Tibial nerve (tissue), 4 donors: ENCODE measurements around the gene SIGLEC14. TPM values are rescaled to one million over a fixed set of nuclear protein-coding genes. Genes with fewer than 3 reads are reported as not detected.

Experiments
- DNase-seq, 2 donors: peaks; one replicate each; pipeline ENCODE4 v3.0.0-alpha.2; 2019; ENCODE audit warnings: low spot score in 2 of 2
- H3K27ac ChIP-seq, 4 donors: fragments of 200-600 bp; sonication (generic) in 3 of 4; one replicate each; pipeline ENCODE4 v1.5.1; 2017 to 2019; ENCODE audit warnings: mild to moderate bottlenecking in 1 of 4
- H3K27me3 ChIP-seq, 2 donors: fragments of 200-600 bp; sonication (generic) in 1 of 2; one replicate each; pipeline versions ENCODE4 v1.5.1 to v1.6.0; 2017 to 2019
- H3K36me3 ChIP-seq, 3 donors: fragments of 200-600 bp; sonication (generic); one replicate each; pipeline ENCODE4 v1.5.1; 2018 to 2019
- H3K4me1 ChIP-seq, 4 donors: fragments of 200-600 bp; sonication (generic) in 3 of 4; one replicate each; pipeline ENCODE4 v1.5.1; 2017 to 2019
- H3K4me3 ChIP-seq, 4 donors: fragments of 200-600 bp; sonication (generic) in 3 of 4; one replicate each; pipeline ENCODE4 v1.5.1; 2017 to 2019; ENCODE audit warnings: mild to moderate bottlenecking in 1 of 4, moderate library complexity in 1 of 4
- H3K9me3 ChIP-seq, 4 donors: fragments of 200-600 bp; sonication (generic) in 3 of 4; one replicate each; pipeline ENCODE4 v1.5.1; 2017 to 2019
- CTCF ChIP-seq, 5 experiments: fragments of 200-600 bp in 3 of 5; fragments of 450-650 bp in 2 of 5; sonication (generic) in 3 of 5; IDR thresholded peaks; one replicate each; pipeline ENCODE4 v1.5.1; 2016 to 2019; ENCODE audit warnings: antibody characterized with exemption in 5 of 5, mild to moderate bottlenecking in 3 of 5, moderate library complexity in 2 of 5
- EP300 ChIP-seq, 2 donors: sonication (generic); formaldehyde crosslinking; IDR thresholded peaks; one replicate each; pipeline ENCODE4 v1.6.1; 2017; ENCODE audit warnings: antibody characterized with exemption in 2 of 2, mild to moderate bottlenecking in 1 of 2
- POLR2A ChIP-seq, 2 donors: fragments of 450-650 bp; IDR thresholded peaks; one replicate each; pipeline ENCODE4 v1.6.1; 2017; ENCODE audit warnings: antibody characterized with exemption in 2 of 2, mild to moderate bottlenecking in 2 of 2, moderate library complexity in 2 of 2
- WGBS, 2 donors: methylation state at CpG; one replicate each; pipeline ENCODE4 v1.1.5; 2018; 5-methylcytosine and 5-hydroxymethylcytosine counted together
- total RNA-seq, 4 donors: library from RNA; depleted of rRNA; stranded (reverse); fragments of >200 nt; gene quantifications; one replicate each; pipeline ENCODE4 v1.1.0, GENCODE V29; 2016

SIGLEC14 gene
- total RNA-seq, 4 donors from 2014 or later: 1.9 to 6.3 (median 4.9) TPM; not detected in 1

GRCh38 chr19:51664131-51664530 lies 17.5 kb upstream of the SIGLEC14 start:
- Histone ChIP-seq H3K36me3 (no peaks in the 10 kb centered on the region), H3K9me3 (peaks cover 0 to 4% (median 0%) of the 10 kb centered on the region in 4 donors), H3K27me3 (peaks cover 0 to 41% of the 10 kb centered on the region in 2 donors), H3K27ac (no peak overlapping the region), H3K4me1 (no peaks in the 10 kb centered on the region), H3K4me3 (no peak overlapping the region)
- 21 to 26% methylated on average over 1 of the region's 1 CpG for WGBS, 2 donors
- DNase-seq: no peak
- TF ChIP-seq CTCF (IDR thresholded peaks at IDR 0.05) (no peak), POLR2A (IDR thresholded peaks at IDR 0.05) (no peak)

DNA sequence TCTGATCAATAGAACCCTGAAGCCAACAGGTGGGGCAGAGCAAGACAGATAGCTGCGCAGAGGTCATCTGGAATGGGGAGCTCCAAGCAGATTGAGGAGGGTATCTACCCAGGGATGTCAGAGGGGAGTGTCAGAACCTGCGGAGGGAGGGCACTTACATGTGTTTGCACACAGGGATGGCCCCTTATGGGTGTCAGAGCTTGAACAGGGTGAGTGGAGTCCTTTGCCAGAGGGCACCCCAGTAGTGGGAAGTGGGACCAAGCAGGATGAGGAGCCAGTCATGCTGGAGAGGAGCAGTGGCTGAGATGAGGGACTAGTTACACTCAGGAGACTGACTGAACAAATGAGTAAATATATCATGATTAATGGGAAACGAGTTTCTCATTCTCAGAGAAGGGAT lies 17.0 kb upstream of the SIGLEC14 start:
- no peaks in the 10 kb centered on the region for H3K4me1 ChIP-seq
- WGBS, 2 donors: 54 to 58% methylated on average over 3 of the region's 3 CpGs
- TF ChIP-seq EP300 (IDR thresholded peaks at IDR 0.05): no peak
- no peak for TF ChIP-seq CTCF (IDR thresholded peaks at IDR 0.05)
- TF ChIP-seq POLR2A (IDR thresholded peaks at IDR 0.05): no peak
- no peak overlapping the region for H3K4me3 ChIP-seq
- DNase-seq: no peak
- no peaks in the 10 kb centered on the region for H3K36me3 ChIP-seq
- no peak overlapping the region for H3K27ac ChIP-seq
- peaks cover 0 to 4% (median 0%) of the 10 kb centered on the region in 4 donors for H3K9me3 ChIP-seq
- peaks cover 0 to 41% of the 10 kb centered on the region in 2 donors for H3K27me3 ChIP-seq

DNA sequence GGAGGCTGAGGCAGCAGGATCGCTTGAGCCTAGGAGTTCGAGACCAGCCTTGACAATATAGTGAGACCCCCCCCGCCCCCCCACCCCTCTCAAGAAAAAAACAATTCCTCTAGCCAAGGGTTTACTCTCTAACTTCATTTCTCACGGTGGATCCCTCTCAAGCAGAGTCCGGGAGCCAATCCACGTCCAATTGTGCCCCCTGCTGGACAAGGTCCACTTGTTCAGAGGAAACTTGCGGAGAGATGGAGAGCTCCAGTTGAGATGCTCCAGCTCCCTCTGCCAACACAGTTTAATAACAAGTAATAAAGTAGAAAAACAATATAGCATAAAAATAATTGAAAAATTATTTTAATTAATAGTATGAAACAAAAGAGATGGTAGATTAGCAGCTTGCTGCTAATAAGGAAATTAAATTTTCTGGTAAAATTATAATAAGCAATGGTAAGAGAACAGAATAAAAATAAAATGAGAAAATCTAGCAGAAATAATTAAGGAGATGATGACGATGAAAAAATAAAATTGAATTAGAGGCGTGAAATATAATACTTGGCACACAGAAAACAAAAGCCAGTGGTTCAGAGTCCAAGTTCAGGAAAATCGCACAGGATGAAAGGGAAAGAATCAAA lies 14.5 kb upstream of the SIGLEC14 start:
- DNase-seq: peak; percentile 50 to 85
- Histone ChIP-seq H3K27me3 (peaks cover 0 to 40% of the 10 kb centered on the region in 2 donors), H3K9me3 (peaks cover 0 to 4% (median 0%) of the 10 kb centered on the region in 4 donors), H3K36me3 (no peaks in the 10 kb centered on the region), H3K27ac (no peak overlapping the region), H3K4me1 (peaks cover 0 to 8% (median 0%) of the 10 kb centered on the region in 4 donors), H3K4me3 (no peak overlapping the region)
- TF ChIP-seq POLR2A (IDR thresholded peaks at IDR 0.05) (no peak), CTCF (IDR thresholded peaks at IDR 0.05) (peak in 4 of 5 experiments; percentile 22 to 53 (median 44))
- 10 to 12% methylated on average over 9 to 10 of the region's 10 CpGs for WGBS, 2 donors

DNA sequence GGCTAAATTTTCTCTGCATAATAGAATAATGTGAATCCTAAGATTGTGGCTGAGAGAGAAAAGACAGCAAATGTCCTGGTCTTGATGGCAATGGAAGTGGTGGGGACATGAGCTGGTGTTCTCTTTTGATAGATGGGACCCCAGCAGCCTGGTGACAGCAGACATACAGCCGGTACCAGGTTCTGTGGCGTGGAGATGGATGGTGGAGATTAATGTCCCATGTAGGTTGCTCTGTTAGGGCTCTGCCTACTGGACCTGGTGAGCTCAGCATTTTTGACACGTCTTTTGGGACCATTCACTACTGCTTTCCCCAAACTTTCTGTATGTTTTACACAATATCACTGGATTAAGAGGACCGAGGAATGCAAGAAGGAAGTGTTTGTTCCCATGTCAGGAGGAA lies 8.2 kb upstream of the SIGLEC14 start:
- Histone ChIP-seq H3K27me3 (no peaks in the 10 kb centered on the region), H3K27ac (no peak overlapping the region), H3K4me3 (no peak overlapping the region), H3K4me1 (peaks cover 0 to 8% (median 0%) of the 10 kb centered on the region in 4 donors), H3K9me3 (no peaks in the 10 kb centered on the region), H3K36me3 (no peaks in the 10 kb centered on the region)
- 55 to 65% methylated on average over 4 of the region's 4 CpGs for WGBS, 2 donors
- TF ChIP-seq EP300 (IDR thresholded peaks at IDR 0.05) (no peak), POLR2A (IDR thresholded peaks at IDR 0.05) (no peak), CTCF (IDR thresholded peaks at IDR 0.05) (no peak)
- no peak for DNase-seq

DNA sequence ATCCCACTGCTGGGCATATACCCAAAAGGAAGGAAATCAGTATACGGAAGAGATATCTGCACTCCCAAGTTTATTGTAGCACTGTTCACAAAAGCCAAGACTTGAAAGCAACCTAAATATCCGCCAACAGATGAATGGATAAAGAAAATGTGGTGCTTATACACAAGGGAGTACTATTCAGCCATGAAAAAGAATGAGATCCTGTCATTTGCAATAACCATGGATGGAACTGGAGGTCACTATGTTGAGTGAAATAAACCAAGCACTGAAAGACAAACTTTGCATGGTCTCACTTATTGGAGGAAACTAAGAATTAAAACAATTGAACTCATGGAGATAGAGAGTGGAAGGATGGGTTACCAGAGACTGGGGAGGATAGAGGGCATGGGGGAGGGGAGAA lies 6.5 kb upstream of the SIGLEC14 start:
- 55 to 67% methylated on average over 2 of the region's 2 CpGs for WGBS, 2 donors
- Histone ChIP-seq H3K36me3 (no peaks in the 10 kb centered on the region), H3K4me3 (no peak overlapping the region), H3K4me1 (peaks cover 0 to 8% (median 0%) of the 10 kb centered on the region in 4 donors), H3K27ac (no peak overlapping the region), H3K9me3 (no peaks in the 10 kb centered on the region), H3K27me3 (no peaks in the 10 kb centered on the region)
- TF ChIP-seq POLR2A (IDR thresholded peaks at IDR 0.05) (no peak), CTCF (IDR thresholded peaks at IDR 0.05) (no peak), EP300 (IDR thresholded peaks at IDR 0.05) (no peak)
- no peak for DNase-seq
